Glutamatergic neuron (in vitro differentiated cells): ENCODE data around the gene TEX2. TPM values are rescaled to one million over a fixed set of nuclear protein-coding genes. Genes with fewer than 3 reads are reported as not detected.

Experiments
- DNase-seq: peaks from one replicate; pipeline ENCODE4 v3.0.0; 2022
- H3K27ac Mint-ChIP-seq: one replicate; pipeline ENCODE4 v1.8.0; 2020; ENCODE audit warnings: mild to moderate bottlenecking, mixed read lengths, inconsistent platforms; ENCODE audit not compliant: unreplicated experiment
- H3K27me3 Mint-ChIP-seq: one replicate; pipeline ENCODE4 v1.8.0; 2020; ENCODE audit warnings: mild to moderate bottlenecking, moderate library complexity, mixed read lengths, inconsistent platforms; ENCODE audit not compliant: unreplicated experiment
- H3K36me3 Mint-ChIP-seq: one replicate; pipeline ENCODE4 v1.8.0; 2020; ENCODE audit warnings: mild to moderate bottlenecking, mixed read lengths, inconsistent platforms; ENCODE audit not compliant: unreplicated experiment
- H3K4me1 Mint-ChIP-seq: one replicate; pipeline ENCODE4 v1.8.0; 2020; ENCODE audit warnings: mild to moderate bottlenecking, low read depth, mixed read lengths, inconsistent platforms; ENCODE audit not compliant: unreplicated experiment
- H3K4me3 Mint-ChIP-seq: one replicate; pipeline ENCODE4 v1.8.0; 2020; ENCODE audit warnings: mild to moderate bottlenecking, mixed read lengths, inconsistent platforms; ENCODE audit not compliant: unreplicated experiment
- H3K9me3 Mint-ChIP-seq: one replicate; pipeline ENCODE4 v1.8.0; 2020; ENCODE audit warnings: mild to moderate bottlenecking, moderate library complexity, mixed read lengths, inconsistent platforms; ENCODE audit not compliant: unreplicated experiment
- CTCF ChIP-seq: fragments of 200-600 bp; sonication (generic); IDR thresholded peaks from one replicate; pipeline ENCODE4 v1.5.0; 2021; ENCODE audit not compliant: partially characterized antibody, unreplicated experiment
- long read RNA-seq: library from polyadenylated mRNA; unstranded; transcript quantifications from one replicate; pipeline ENCODE4 v2.0.0, GENCODE V29; 2020; ENCODE audit not compliant: unreplicated experiment
- total RNA-seq: library from RNA; stranded (reverse); fragmentation: NEBNext Ultra II Directional; extraction: Animal tissue kit (Norgen Biotek cat#: 25700); gene quantifications from one replicate; pipeline ENCODE4 v1.2.1, GENCODE V29; 2021; ENCODE audit not compliant: unreplicated experiment

The TEX2 gene, protein sequence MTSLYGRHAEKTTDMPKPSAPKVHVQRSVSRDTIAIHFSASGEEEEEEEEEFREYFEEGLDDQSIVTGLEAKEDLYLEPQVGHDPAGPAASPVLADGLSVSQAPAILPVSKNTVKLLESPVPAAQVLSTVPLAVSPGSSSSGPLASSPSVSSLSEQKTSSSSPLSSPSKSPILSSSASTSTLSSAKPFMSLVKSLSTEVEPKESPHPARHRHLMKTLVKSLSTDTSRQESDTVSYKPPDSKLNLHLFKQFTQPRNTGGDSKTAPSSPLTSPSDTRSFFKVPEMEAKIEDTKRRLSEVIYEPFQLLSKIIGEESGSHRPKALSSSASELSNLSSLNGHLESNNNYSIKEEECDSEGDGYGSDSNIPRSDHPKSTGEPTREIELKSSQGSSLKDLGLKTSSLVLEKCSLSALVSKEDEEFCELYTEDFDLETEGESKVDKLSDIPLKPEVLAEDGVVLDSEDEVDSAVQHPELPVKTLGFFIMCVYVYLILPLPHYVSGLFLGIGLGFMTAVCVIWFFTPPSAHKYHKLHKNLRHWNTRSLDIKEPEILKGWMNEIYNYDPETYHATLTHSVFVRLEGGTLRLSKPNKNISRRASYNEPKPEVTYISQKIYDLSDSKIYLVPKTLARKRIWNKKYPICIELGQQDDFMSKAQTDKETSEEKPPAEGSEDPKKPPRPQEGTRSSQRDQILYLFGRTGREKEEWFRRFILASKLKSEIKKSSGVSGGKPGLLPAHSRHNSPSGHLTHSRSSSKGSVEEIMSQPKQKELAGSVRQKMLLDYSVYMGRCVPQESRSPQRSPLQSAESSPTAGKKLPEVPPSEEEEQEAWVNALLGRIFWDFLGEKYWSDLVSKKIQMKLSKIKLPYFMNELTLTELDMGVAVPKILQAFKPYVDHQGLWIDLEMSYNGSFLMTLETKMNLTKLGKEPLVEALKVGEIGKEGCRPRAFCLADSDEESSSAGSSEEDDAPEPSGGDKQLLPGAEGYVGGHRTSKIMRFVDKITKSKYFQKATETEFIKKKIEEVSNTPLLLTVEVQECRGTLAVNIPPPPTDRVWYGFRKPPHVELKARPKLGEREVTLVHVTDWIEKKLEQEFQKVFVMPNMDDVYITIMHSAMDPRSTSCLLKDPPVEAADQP
- 11.7 TPM for total RNA-seq
- long read RNA-seq: 0 reads

DNA sequence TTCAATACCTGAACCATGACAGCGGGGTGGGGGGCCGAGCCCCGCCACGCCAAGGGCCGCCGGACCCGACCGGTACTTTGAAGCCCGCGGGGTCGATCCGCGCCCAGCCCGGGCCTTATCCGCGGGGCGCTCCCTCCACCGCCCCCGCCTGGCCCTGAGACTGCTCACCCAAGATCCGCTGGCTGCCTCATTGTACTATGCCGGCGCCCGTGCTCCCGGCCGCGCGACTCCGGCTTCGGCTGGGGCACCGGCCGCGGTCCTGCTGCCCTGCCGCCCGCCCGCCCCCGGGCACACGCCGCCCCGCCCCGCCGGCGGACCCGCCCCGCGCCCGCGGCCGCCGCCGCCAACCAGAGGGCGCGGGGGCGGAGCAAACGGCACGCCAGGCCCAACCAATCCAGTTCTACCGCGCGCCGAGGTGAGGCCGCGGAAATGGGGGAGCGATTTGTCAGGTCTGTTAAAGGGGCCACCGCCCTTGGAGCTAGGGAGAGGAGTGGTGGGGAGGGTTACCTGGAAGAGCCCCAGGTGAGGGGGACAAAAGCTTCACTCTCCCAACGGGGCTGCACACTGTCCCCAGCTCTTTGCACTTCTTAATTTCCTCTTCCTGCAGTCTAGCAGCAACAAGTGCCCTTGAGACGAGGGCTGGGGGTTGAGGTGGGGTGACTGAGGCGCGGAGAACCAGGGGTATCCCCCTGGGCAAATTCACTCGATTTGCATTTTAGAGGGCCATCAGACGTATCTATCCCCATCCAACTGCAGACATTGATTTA, at the start of gene TEX2:
TSS of gene TEX2 (minus strand) at position 261 of the 767 bp plus-strand sequence. CDS start 49,043 bp downstream, outside the sequence.
- peaks cover 7% of the 10 kb centered on the region for H3K4me1 Mint-ChIP-seq
- DNase-seq: peak; percentile 87
- H3K27me3 Mint-ChIP-seq: peaks cover 6% of the 10 kb centered on the region
- no peak for TF ChIP-seq CTCF
- peaks cover 8% of the 10 kb centered on the region for H3K9me3 Mint-ChIP-seq
- H3K4me3 Mint-ChIP-seq: peak within 1 kb of the TSS; percentile 95
- H3K27ac Mint-ChIP-seq: peak within 1 kb of the TSS; percentile 78
- peaks cover 6% of the 10 kb centered on the region for H3K36me3 Mint-ChIP-seq

GRCh38 chr17:64309710-64310109, 46.6 kb upstream of the TEX2 start:
- TF ChIP-seq CTCF: no peak
- Mint-ChIP-seq H3K4me3 (no peak overlapping the region), H3K9me3 (no peaks in the 10 kb centered on the region), H3K4me1 (no peaks in the 10 kb centered on the region), H3K27me3 (peaks cover 2% of the 10 kb centered on the region), H3K27ac (no peak overlapping the region), H3K36me3 (no peaks in the 10 kb centered on the region)
- no peak for DNase-seq

GRCh38 chr17:64309021-64309420, 46.0 kb upstream of the TEX2 start:
- TF ChIP-seq CTCF: no peak
- Mint-ChIP-seq H3K36me3 (no peaks in the 10 kb centered on the region), H3K27ac (no peak overlapping the region)

GRCh38 chr17:64306850-64307463, 43.9 kb upstream of the TEX2 start:
- Mint-ChIP-seq H3K9me3 (no peaks in the 10 kb centered on the region), H3K4me3 (no peak overlapping the region), H3K36me3 (no peaks in the 10 kb centered on the region), H3K4me1 (no peaks in the 10 kb centered on the region), H3K27ac (no peak overlapping the region), H3K27me3 (peaks cover 2% of the 10 kb centered on the region)
- peak; percentile 90 for TF ChIP-seq CTCF
- peak; percentile 69 for DNase-seq

More at GRCh38 chr17:64309021-64309420, 46.0 kb upstream of the TEX2 start:
- Mint-ChIP-seq H3K4me3 (no peak overlapping the region), H3K27me3 (peaks cover 2% of the 10 kb centered on the region), H3K9me3 (no peaks in the 10 kb centered on the region), H3K4me1 (no peaks in the 10 kb centered on the region)
- DNase-seq: no peak
